HEK293 (cell line): ENCODE data around the gene CDY1.
"Not testable (repeated sequence)": the region's sequence is repeated elsewhere in the genome, so short reads cannot be mapped to it uniquely, and the experiment has no call there.

Experiments
- CTCF ChIA-PET: fragments of 350-600 bp; formaldehyde crosslinking; extraction: SDS; loops from one replicate; lab custom pipeline; 2021; ENCODE audit warnings: antibody characterized with exemption; lab: Yijun Ruan, JAX
- POLR2A ChIA-PET: fragments of 300-600 bp; formaldehyde crosslinking; extraction: SDS; loops from one replicate; lab custom pipeline; 2020; ENCODE audit warnings: antibody characterized with exemption, inconsistent platforms; lab: Yijun Ruan, JAX
- H3K27ac ChIP-seq: fragments of 200-500 bp; sonication (Bioruptor generic); 2 replicates; pipeline ENCODE4 v1.5.1; 2014; ENCODE audit warnings: low read depth, low read length, control low read depth, inconsistent platforms; ENCODE audit errors: extremely low read depth
- H3K36me3 ChIP-seq, 2 experiments: fragments of 200-500 bp in 1 of 2; sonication (Bioruptor generic) in 1 of 2; 1 replicate in 1 of 2; 2 replicates in 1 of 2; pipeline ENCODE4 v1.5.1; 2014 to 2017; ENCODE audit warnings: inconsistent platforms in 2 of 2, low read length in 2 of 2; ENCODE audit not compliant: control insufficient read depth in 2 of 2, insufficient read depth in 1 of 2
- H3K4me1 ChIP-seq: fragments of 200-500 bp; sonication (Bioruptor generic); 2 replicates; pipeline ENCODE4 v1.5.1; 2014; ENCODE audit warnings: mild to moderate bottlenecking, low read length, inconsistent platforms; ENCODE audit not compliant: control insufficient read depth, insufficient read depth
- H3K4me3 ChIP-seq: 2 replicates; pipeline ENCODE4 v1.5.1; 2011; ENCODE audit warnings: low read depth, mild to moderate bottlenecking, control low read depth, low read length, moderate library complexity
- H3K9me3 ChIP-seq: fragments of 200-500 bp; sonication (Bioruptor generic); 2 replicates; pipeline ENCODE4 v1.5.1; 2014; ENCODE audit warnings: low read depth, low read length, inconsistent platforms; ENCODE audit not compliant: control insufficient read depth, insufficient read depth

CDY1 gene

GRCh38 chrY:25621817-25622216 lies at the start of gene CDY1:
Gene CDY1 (plus strand): TSS chrY:25622117. CDS start chrY:25622443, 326 bp downstream.
- H3K4me1 ChIP-seq, H3K36me3 ChIP-seq, CTCF ChIA-PET, POLR2A ChIA-PET, H3K9me3 ChIP-seq, H3K27ac ChIP-seq, H3K4me3 ChIP-seq: not testable (repeated sequence)

GRCh38 chrY:25593336-25593735 lies 28.6 kb upstream of the CDY1 start:
- H3K9me3 ChIP-seq, H3K4me3 ChIP-seq, POLR2A ChIA-PET, H3K4me1 ChIP-seq, H3K36me3 ChIP-seq, CTCF ChIA-PET, H3K27ac ChIP-seq: not testable (repeated sequence)

GRCh38 chrY:25620209-25620608 lies 1.7 kb upstream of the CDY1 start:
- CTCF ChIA-PET, H3K36me3 ChIP-seq, H3K4me1 ChIP-seq, H3K9me3 ChIP-seq, POLR2A ChIA-PET, H3K27ac ChIP-seq, H3K4me3 ChIP-seq: not testable (repeated sequence)

DNA sequence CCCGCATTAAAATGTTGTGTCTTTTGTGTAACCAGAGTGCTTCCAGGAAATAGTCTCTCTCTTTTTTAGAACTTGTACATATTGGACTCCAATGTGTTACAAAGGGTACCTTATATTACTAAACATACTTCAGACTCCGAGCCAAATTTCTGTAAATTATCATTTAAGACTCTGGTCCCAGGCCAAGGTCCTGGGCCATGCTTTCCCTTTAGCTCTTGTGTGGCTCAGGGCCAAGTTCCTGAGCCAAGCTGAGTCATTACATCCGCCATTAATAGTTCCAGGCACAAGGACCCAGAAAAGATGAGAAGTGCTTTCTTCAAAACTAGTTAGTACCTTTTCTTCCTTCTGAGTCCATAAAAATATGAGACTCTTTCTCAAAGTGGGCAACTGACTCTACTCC lies 4.6 kb downstream of the CDY1 start:
- H3K36me3 ChIP-seq, H3K27ac ChIP-seq, H3K9me3 ChIP-seq, POLR2A ChIA-PET, CTCF ChIA-PET, H3K4me1 ChIP-seq, H3K4me3 ChIP-seq: not testable (repeated sequence)

- POLR2A ChIA-PET, H3K9me3 ChIP-seq, CTCF ChIA-PET: not testable (repeated sequence)
These were observed 8.6 kb downstream of the CDY1 start for GRCh38 chrY:25630383-25631112.

GRCh38 chrY:25639852-25640251 lies 17.9 kb downstream of the CDY1 start:
- H3K9me3 ChIP-seq, H3K4me1 ChIP-seq, H3K36me3 ChIP-seq, H3K27ac ChIP-seq, CTCF ChIA-PET, POLR2A ChIA-PET, H3K4me3 ChIP-seq: not testable (repeated sequence)

More at GRCh38 chrY:25630383-25631112, 8.6 kb downstream of the CDY1 start:
- not testable (repeated sequence) for H3K4me3 ChIP-seq, H3K4me1 ChIP-seq, H3K36me3 ChIP-seq, H3K27ac ChIP-seq

DNA sequence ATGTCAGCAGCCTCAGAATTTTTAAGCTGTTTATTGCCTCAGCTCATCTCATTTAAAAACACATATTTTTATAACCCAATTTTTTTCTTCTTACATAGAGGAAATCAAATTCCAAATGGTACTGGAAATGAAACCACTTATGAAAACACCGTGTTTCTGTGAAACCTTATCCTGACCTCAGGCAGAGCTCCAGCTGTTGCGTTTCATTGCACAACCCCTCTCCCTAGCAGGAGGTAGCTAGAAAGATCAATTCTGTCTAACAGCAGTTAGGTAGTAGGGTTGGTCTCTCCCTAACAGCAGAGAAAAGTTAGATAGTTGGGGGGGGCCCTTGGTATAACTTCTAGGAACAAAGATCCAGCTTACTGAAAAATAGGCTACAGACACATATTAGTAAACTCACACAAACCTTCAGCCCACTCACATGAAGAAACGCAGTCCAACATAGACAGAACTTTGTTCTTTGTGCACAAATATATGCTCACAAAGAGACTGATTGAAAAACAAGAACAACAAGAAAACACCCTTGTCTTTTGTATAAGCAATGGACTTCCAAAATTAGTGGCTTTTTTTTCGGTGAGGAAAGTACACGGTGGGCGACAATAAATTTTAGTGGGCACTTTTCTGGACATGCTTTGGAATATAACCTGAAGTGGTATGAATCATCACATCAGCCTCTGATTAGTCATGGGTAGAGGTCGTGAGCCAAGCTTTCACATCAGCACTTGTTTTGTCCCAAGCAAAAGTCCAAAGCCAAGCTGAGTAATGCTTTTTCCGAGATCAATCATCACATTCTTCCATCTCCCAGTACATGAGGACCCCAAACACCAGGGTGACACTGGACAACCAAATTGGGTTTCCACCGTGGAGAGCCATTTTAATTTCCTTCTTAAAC lies 21.4 kb downstream of the CDY1 start:
- H3K4me3 ChIP-seq, H3K9me3 ChIP-seq, H3K4me1 ChIP-seq, POLR2A ChIA-PET, CTCF ChIA-PET, H3K36me3 ChIP-seq, H3K27ac ChIP-seq: not testable (repeated sequence)
